GM12872 (cell line): ENCODE measurements around the gene ST8SIA1.

Experiments
- CTCF ChIP-seq: IDR thresholded peaks from 3 replicates; pipeline ENCODE4 v1.5.1; 2011; ENCODE audit warnings: low read depth, mild to moderate bottlenecking, low read length, moderate library complexity; ENCODE audit not compliant: insufficient read depth

Gene ST8SIA1

GRCh38 chr12:22340143-22340542 is 5.6 kb upstream of the ST8SIA1 start:
- TF ChIP-seq CTCF = no peak

GRCh38 chr12:22339691-22340090 is 5.2 kb upstream of the ST8SIA1 start:
- TF ChIP-seq CTCF = no peak

GRCh38 chr12:22335794-22336166 is 1.3 kb upstream of the ST8SIA1 start:
- no peak for TF ChIP-seq CTCF

GRCh38 chr12:22333713-22334409 is 646 bp downstream of the ST8SIA1 start:
- no peak for TF ChIP-seq CTCF

GRCh38 chr12:22333186-22333712 is 1.3 kb downstream of the ST8SIA1 start:
- no peak for TF ChIP-seq CTCF

- no peak for TF ChIP-seq CTCF
These were observed 2.3 kb downstream of the ST8SIA1 start for GRCh38 chr12:22332202-22332601.

GRCh38 chr12:22329621-22330020 is 4.9 kb downstream of the ST8SIA1 start:
- TF ChIP-seq CTCF = no peak

- TF ChIP-seq CTCF = no peak
These were observed 9.3 kb downstream of the ST8SIA1 start for GRCh38 chr12:22325218-22325617.
